Measurements from ENCODE around the gene PLA2R1.
A peak's percentile ranks its signal among the peaks of the same experiment; 100 is the strongest.

The PLA2R1 gene

DNA sequence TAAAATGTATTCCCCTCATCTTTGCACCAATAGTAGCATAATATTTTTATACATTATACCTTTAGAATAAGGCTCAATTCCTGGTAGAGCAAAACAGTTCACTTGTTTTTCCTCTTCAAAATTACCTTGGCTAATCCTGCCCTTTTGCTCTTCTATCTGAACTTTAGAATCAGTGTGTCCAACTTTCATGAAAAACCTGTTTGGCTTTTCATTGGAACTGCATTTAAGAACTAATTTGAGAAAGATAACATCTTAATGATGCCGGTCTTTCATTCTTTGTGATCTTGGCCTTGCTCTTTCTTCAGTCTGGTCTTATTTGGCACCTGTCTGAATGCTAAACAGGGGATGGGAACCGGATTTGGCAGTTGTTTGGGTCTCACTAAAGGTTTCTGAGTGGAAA lies 151.5 kb downstream of the PLA2R1 start:
- Mint-ChIP-seq H3K9me3 (no peaks in the 10 kb centered on the region), H3K4me3 (no peak overlapping the region), H3K4me1 (ENCODE audit: low read depth in 2 of 2) (no peaks in the 10 kb centered on the region), H3K27ac (no peak overlapping the region), H3K36me3 (ENCODE audit: insufficient read depth) (no peaks in the 10 kb centered on the region), H3K27me3 (peaks cover 17 to 26% of the 10 kb centered on the region in 2 donors)
- DNase-seq: no peak
- no peak for ATAC-seq (replicated peaks)

DNA sequence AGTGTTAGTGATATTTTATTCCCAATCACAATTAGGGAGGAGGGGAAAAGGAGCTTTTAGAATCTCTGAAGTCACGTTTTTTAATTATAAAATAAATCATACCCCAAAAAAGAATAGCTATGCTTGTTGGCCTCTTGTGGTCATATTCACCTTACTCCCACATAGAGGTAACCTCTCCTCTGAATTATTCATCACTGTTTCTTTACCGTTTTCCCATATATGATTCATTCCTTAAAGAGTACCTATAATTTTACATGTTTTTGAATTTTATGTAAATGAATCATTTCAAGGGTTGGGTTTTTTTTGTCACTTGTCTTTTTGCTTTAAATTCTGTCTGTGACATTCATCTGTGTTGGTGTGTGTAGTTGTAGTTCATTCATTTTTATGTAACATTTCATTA lies 153.8 kb downstream of the PLA2R1 start:
- H3K27ac Mint-ChIP-seq: no peak overlapping the region
- no peak overlapping the region for H3K4me3 Mint-ChIP-seq
- peaks cover 12% of the 10 kb centered on the region for H3K36me3 Mint-ChIP-seq (ENCODE audit: insufficient read depth)
- H3K27me3 Mint-ChIP-seq: peaks cover 12 to 19% of the 10 kb centered on the region in 2 donors
- no peak for ATAC-seq (replicated peaks)
- no peak for DNase-seq
- no peaks in the 10 kb centered on the region for H3K9me3 Mint-ChIP-seq
- H3K4me1 Mint-ChIP-seq (ENCODE audit: low read depth in 2 of 2): peaks cover 5 to 12% of the 10 kb centered on the region in 2 donors

GRCh38 chr2:159907909-159908308 lies 154.5 kb downstream of the PLA2R1 start:
- Mint-ChIP-seq H3K27me3 (peaks cover 12 to 19% of the 10 kb centered on the region in 2 donors), H3K9me3 (no peaks in the 10 kb centered on the region), H3K36me3 (ENCODE audit: insufficient read depth) (peaks cover 17% of the 10 kb centered on the region), H3K4me3 (no peak overlapping the region), H3K4me1 (ENCODE audit: low read depth in 2 of 2) (peaks cover 9 to 17% of the 10 kb centered on the region in 2 donors), H3K27ac (no peak overlapping the region)
- no peak for ATAC-seq (replicated peaks)
- DNase-seq: no peak

GRCh38 chr2:159905926-159906714 lies 156.3 kb downstream of the PLA2R1 start:
- Mint-ChIP-seq H3K4me3 (peak overlapping the region in 1 of 2 donors; percentile 98), H3K4me1 (ENCODE audit: low read depth in 2 of 2) (peaks cover 20 to 26% of the 10 kb centered on the region in 2 donors), H3K36me3 (ENCODE audit: insufficient read depth) (peaks cover 17% of the 10 kb centered on the region), H3K27ac (peak overlapping the region in 1 of 2 donors; percentile 97), H3K9me3 (no peaks in the 10 kb centered on the region), H3K27me3 (peaks cover 10 to 13% of the 10 kb centered on the region in 2 donors)
- no peak for DNase-seq
- no peak for ATAC-seq (replicated peaks)

GRCh38 chr2:159904959-159905305 lies 157.5 kb downstream of the PLA2R1 start:
- DNase-seq (no peak), ATAC-seq (replicated peaks) (peak; percentile 23)
- Mint-ChIP-seq H3K9me3 (no peaks in the 10 kb centered on the region), H3K4me3 (peak overlapping the region; percentile 97 to 98), H3K27me3 (peaks cover 6 to 8% of the 10 kb centered on the region in 2 donors), H3K27ac (peak overlapping the region; percentile 97), H3K36me3 (ENCODE audit: insufficient read depth) (peaks cover 17% of the 10 kb centered on the region), H3K4me1 (ENCODE audit: low read depth in 2 of 2) (peaks cover 23 to 26% of the 10 kb centered on the region in 2 donors)

- H3K9me3 Mint-ChIP-seq: no peaks in the 10 kb centered on the region
- H3K4me1 Mint-ChIP-seq (ENCODE audit: low read depth in 2 of 2): peaks cover 23 to 29% of the 10 kb centered on the region in 2 donors
- DNase-seq: peak; percentile 72 to 77 (median 74)
- peaks cover under 1 to 2% of the 10 kb centered on the region in 2 donors for H3K27me3 Mint-ChIP-seq
- peak within 1 kb of the TSS; percentile 97 to 98 for H3K4me3 Mint-ChIP-seq
- peaks cover 17% of the 10 kb centered on the region for H3K36me3 Mint-ChIP-seq (ENCODE audit: insufficient read depth)
- ATAC-seq (replicated peaks): peak; percentile 74
- peak within 1 kb of the TSS; percentile 97 for H3K27ac Mint-ChIP-seq
These were observed 158.1 kb downstream of the PLA2R1 start, which contains the start of gene LY75 for GRCh38 chr2:159904127-159904958. Gene LY75 (minus strand): TSS chr2:159904756.

- H3K4me1 Mint-ChIP-seq (ENCODE audit: low read depth in 2 of 2): peaks cover 23 to 30% of the 10 kb centered on the region in 2 donors
- peak; percentile 56 to 64 (median 62) for DNase-seq
- H3K9me3 Mint-ChIP-seq: no peaks in the 10 kb centered on the region
These were observed 158.8 kb downstream of the PLA2R1 start for GRCh38 chr2:159903443-159904126.

DNA sequence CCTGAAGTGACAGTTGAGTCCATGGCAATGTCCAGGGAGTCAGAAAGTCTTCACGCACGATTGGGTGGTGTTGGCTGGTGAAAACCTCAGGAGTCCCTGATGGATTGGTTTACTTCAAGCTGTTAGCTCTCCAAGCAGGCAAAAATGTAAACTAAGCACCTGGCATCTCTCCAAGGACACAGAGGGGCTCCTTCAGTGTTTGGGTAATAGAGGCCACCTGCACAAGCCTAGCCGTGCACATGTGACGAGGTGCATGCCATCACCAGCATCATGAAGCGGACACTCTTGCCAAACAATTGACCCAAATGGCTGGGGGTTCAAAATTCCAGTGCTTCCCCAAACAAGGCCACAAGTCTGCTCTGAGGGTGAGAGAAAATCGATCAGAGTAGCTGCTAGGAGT lies 159.7 kb downstream of the PLA2R1 start:
- peaks cover 27 to 34% of the 10 kb centered on the region in 2 donors for H3K4me1 Mint-ChIP-seq (ENCODE audit: low read depth in 2 of 2)
- peak overlapping the region in 1 of 2 donors; percentile 97 for H3K27ac Mint-ChIP-seq
- ATAC-seq (replicated peaks): no peak
- DNase-seq: no peak
- no peaks in the 10 kb centered on the region for H3K9me3 Mint-ChIP-seq
- no peaks in the 10 kb centered on the region for H3K27me3 Mint-ChIP-seq
- H3K4me3 Mint-ChIP-seq: peak overlapping the region; percentile 97 to 98
- peaks cover 26% of the 10 kb centered on the region for H3K36me3 Mint-ChIP-seq (ENCODE audit: insufficient read depth)

More at GRCh38 chr2:159903443-159904126, 158.8 kb downstream of the PLA2R1 start:
- H3K4me3 Mint-ChIP-seq: peak overlapping the region; percentile 97 to 98
- peaks cover 19% of the 10 kb centered on the region for H3K36me3 Mint-ChIP-seq (ENCODE audit: insufficient read depth)
- peak; percentile 67 for ATAC-seq (replicated peaks)
- no peaks in the 10 kb centered on the region for H3K27me3 Mint-ChIP-seq
- peak overlapping the region; percentile 97 for H3K27ac Mint-ChIP-seq

DNA sequence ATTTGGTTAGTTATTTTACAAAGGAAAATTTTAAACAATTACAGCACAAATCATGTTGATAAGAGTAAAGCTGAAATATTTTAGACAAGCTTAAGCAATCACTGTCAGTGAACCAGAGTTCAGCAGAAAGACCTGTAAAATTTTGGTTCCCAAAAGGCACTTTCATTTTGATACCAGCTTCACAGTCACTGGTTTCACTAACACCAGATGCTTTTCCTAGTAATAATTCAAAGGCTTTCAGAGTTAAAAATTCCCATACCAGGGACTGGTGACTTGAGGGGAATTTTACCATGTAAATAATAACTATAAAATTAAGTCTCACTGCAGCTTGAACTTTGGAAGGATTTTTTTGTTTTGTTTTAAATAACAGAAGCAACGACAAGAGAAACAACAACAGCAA lies 162.1 kb downstream of the PLA2R1 start:
- Mint-ChIP-seq H3K9me3 (no peaks in the 10 kb centered on the region), H3K4me3 (no peak overlapping the region), H3K27me3 (no peaks in the 10 kb centered on the region), H3K27ac (no peak overlapping the region), H3K36me3 (ENCODE audit: insufficient read depth) (peaks cover 27% of the 10 kb centered on the region), H3K4me1 (ENCODE audit: low read depth in 2 of 2) (peaks cover 36 to 45% of the 10 kb centered on the region in 2 donors)
- DNase-seq: no peak
- no peak for ATAC-seq (replicated peaks)

DNA sequence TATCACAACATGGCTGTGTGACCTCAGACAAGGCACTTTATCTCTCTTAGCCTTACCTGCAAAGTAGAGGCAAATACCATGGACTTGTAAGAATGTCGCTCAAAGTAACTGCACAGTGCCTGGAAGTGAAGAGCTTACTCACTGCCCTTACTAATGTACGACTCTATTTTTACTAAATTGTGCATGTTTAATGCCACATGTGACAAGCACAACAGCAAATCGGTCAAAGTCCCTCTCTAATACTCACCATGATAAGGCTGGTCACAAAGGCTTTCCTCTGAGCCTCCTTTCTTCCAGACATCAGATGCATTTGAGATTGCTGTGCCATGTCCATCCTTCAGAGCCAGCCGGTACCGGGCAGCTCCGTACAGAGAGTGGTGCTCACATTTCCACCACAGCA lies 164.0 kb downstream of the PLA2R1 start:
- Mint-ChIP-seq H3K9me3 (no peaks in the 10 kb centered on the region), H3K27me3 (no peaks in the 10 kb centered on the region), H3K4me1 (ENCODE audit: low read depth in 2 of 2) (peaks cover 30 to 42% of the 10 kb centered on the region in 2 donors), H3K27ac (no peak overlapping the region), H3K4me3 (no peak overlapping the region), H3K36me3 (ENCODE audit: insufficient read depth) (peaks cover 16% of the 10 kb centered on the region)
- DNase-seq: no peak
- no peak for ATAC-seq (replicated peaks)

DNA sequence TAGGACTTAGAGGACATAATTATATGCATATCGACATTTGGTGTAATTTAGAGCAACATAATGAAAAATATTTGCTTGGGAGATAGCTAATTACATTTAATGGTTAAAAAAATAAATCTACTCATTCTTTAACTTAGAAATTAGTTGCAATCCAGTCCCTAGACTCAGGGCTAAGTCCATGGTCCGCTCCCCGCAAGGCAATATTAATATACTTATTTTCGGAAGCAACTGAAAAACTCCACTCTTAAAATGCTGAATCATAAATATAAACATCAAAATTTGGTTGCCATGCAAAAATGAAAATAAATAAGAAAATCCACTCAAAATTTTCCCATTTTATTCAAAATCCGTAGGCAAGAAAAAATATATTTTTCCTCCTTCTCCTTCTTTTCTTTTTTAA lies 164.7 kb downstream of the PLA2R1 start:
- H3K4me3 Mint-ChIP-seq: no peak overlapping the region

DNA sequence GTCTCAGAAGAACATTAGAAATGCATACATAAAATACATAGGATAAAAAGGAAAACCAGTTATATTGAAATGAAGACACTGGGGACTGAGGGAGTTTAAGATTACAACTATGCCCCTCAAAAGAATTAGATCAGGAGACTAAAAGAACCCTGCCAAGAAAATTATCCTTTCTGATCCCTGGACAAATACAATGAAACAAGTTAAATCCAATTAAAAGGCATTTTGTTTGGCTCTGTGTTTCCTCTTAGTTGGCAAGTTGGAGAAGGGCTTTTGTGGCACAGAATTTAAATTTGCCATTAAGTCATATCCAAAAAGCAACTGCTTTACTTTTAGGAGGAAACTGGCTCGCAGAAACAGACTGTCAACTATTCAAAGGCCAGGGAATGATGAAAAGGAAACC lies 165.3 kb downstream of the PLA2R1 start:
- DNase-seq (no peak), ATAC-seq (replicated peaks) (no peak)
- Mint-ChIP-seq H3K4me3 (no peak overlapping the region), H3K36me3 (ENCODE audit: insufficient read depth) (peaks cover 15% of the 10 kb centered on the region), H3K27ac (no peak overlapping the region), H3K4me1 (ENCODE audit: low read depth in 2 of 2) (peaks cover 25 to 34% of the 10 kb centered on the region in 2 donors), H3K27me3 (no peaks in the 10 kb centered on the region), H3K9me3 (no peaks in the 10 kb centered on the region)

More for the DNA sequence above, 164.7 kb downstream of the PLA2R1 start:
- no peak overlapping the region for H3K27ac Mint-ChIP-seq
- H3K27me3 Mint-ChIP-seq: no peaks in the 10 kb centered on the region
- peaks cover 15% of the 10 kb centered on the region for H3K36me3 Mint-ChIP-seq (ENCODE audit: insufficient read depth)
- peaks cover 26 to 37% of the 10 kb centered on the region in 2 donors for H3K4me1 Mint-ChIP-seq (ENCODE audit: low read depth in 2 of 2)
- no peaks in the 10 kb centered on the region for H3K9me3 Mint-ChIP-seq
- no peak for DNase-seq
- ATAC-seq (replicated peaks): no peak
